BJ (cell line): Measurements from ENCODE around the gene GABRE. TPM values are rescaled to one million over a fixed set of nuclear protein-coding genes. Genes with fewer than 3 reads are reported as not detected.

Source experiments
- CTCF ChIA-PET: fragments of 350-600 bp; formaldehyde crosslinking; extraction: SDS; loops from one replicate; lab custom pipeline; 2021; ENCODE audit warnings: antibody characterized with exemption, inconsistent platforms; lab: Yijun Ruan, JAX
- POLR2A ChIA-PET: fragments of 300-600 bp; sonication (Branson Sonifier 250); formaldehyde crosslinking; extraction: SDS; loops from one replicate; lab custom pipeline; 2021; ENCODE audit warnings: antibody characterized with exemption; lab: Charles Lee
- DNase-seq: peaks from one replicate; pipeline ENCODE4 v3.0.0-alpha.2; 2011; ENCODE audit warnings: low read depth
- H3K27me3 ChIP-seq: 2 replicates; pipeline ENCODE4 v1.6.0; 2011; ENCODE audit warnings: low read length; ENCODE audit not compliant: control insufficient read depth, insufficient read depth
- H3K36me3 ChIP-seq: 2 replicates; pipeline ENCODE4 v1.5.1; 2011; ENCODE audit warnings: low read length; ENCODE audit not compliant: control insufficient read depth, insufficient read depth
- H3K4me3 ChIP-seq: 2 replicates; pipeline ENCODE4 v1.5.1; 2011; ENCODE audit warnings: low read depth, mild to moderate bottlenecking, control low read depth, low read length
- CTCF ChIP-seq: IDR thresholded peaks from 2 replicates; pipeline ENCODE4 v1.5.1; 2011; ENCODE audit warnings: low read depth, mild to moderate bottlenecking, control low read depth, inconsistent platforms, low read length, moderate library complexity; ENCODE audit not compliant: insufficient read depth
- polyA plus RNA-seq: library from polyadenylated mRNA; depleted of rRNA; stranded (reverse); fragments of >200 nt; gene quantifications from 2 replicates; pipeline ENCODE4 v1.2.3, GENCODE V29; 2011

The GABRE gene
- polyA plus RNA-seq, 1 experiment = 37.8 TPM

GRCh38 chrX:151958101-151958500, 16.4 kb downstream of the GABRE start:
- ChIA-PET CTCF (no interaction called here), POLR2A (no interaction called here)
- no peak for DNase-seq
- Histone ChIP-seq H3K4me3 (no peak overlapping the region), H3K36me3 (peaks cover 22% of the 10 kb centered on the region), H3K27me3 (no peaks in the 10 kb centered on the region)
- TF ChIP-seq CTCF = no peak

- TF ChIP-seq CTCF = no peak
- CTCF ChIA-PET = no interaction called here
- DNase-seq = no peak
- POLR2A ChIA-PET = no interaction called here
- Histone ChIP-seq H3K27me3 (no peaks in the 10 kb centered on the region), H3K36me3 (peaks cover 22% of the 10 kb centered on the region), H3K4me3 (no peak overlapping the region)
Measured at GRCh38 chrX:151954730-151955129, 19.7 kb downstream of the GABRE start.

GRCh38 chrX:151938172-151938571, 36.3 kb downstream of the GABRE start:
- Histone ChIP-seq H3K36me3 (no peaks in the 10 kb centered on the region), H3K27me3 (no peaks in the 10 kb centered on the region), H3K4me3 (no peak overlapping the region)
- no peak for DNase-seq
- CTCF ChIA-PET = no interaction called here
- POLR2A ChIA-PET = no interaction called here
- no peak for TF ChIP-seq CTCF

- TF ChIP-seq CTCF = no peak
- no peak for DNase-seq
- POLR2A ChIA-PET = no interaction called here
- CTCF ChIA-PET = no interaction called here
- Histone ChIP-seq H3K27me3 (no peaks in the 10 kb centered on the region), H3K4me3 (no peak overlapping the region), H3K36me3 (no peaks in the 10 kb centered on the region)
Measured at GRCh38 chrX:151935358-151935757, 39.1 kb downstream of the GABRE start.

- DNase-seq = no peak
- ChIA-PET POLR2A (no interaction called here), CTCF (no interaction called here)
- Histone ChIP-seq H3K36me3 (no peaks in the 10 kb centered on the region), H3K27me3 (no peaks in the 10 kb centered on the region), H3K4me3 (no peak overlapping the region)
- TF ChIP-seq CTCF = no peak
Measured at GRCh38 chrX:151929126-151929525, 45.4 kb downstream of the GABRE start.
